ENCODE data around the gene USP15.

Gene USP15

GRCh38 chr12:62254967-62255366, 5.2 kb upstream of the USP15 start:
- no peak for DNase-seq (ENCODE audit: low spot score)
- Histone ChIP-seq H3K27ac (no peak overlapping the region), H3K4me3 (no peak overlapping the region)
- no peak for TF ChIP-seq CTCF (IDR thresholded peaks at IDR 0.05)

- H3K4me3 ChIP-seq: peak overlapping the region; percentile 37
- no peak for DNase-seq (ENCODE audit: low spot score)
- no peak for TF ChIP-seq CTCF (IDR thresholded peaks at IDR 0.05)
- peak overlapping the region; percentile 11 to 49 for H3K27ac ChIP-seq
These were observed 3.7 kb upstream of the USP15 start for GRCh38 chr12:62256408-62257096.

DNA sequence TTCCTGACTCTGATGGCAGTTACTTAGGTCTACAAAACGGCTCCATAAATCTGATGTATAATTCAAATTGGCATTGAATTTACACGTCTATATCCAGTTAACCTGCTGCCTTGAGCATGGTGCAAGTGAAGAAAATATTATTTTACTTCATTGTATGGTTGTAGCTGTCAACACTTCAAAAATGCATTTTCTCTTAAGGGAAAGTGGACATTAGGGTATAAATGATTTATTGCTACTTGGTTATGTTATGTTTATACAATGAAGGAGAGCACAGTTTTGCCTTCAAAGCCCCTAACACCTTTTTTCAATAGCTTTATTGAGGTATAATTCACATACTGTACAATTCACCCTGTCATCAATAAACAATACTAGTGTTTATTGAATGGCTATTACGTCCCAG, 2.0 kb upstream of the USP15 start:
- H3K27ac ChIP-seq: no peak overlapping the region
- no peak for TF ChIP-seq CTCF (IDR thresholded peaks at IDR 0.05)
- H3K4me3 ChIP-seq: no peak overlapping the region
- DNase-seq (ENCODE audit: low spot score): no peak

GRCh38 chr12:62258941-62259630, 1.1 kb upstream of the USP15 start:
- no peak for TF ChIP-seq CTCF (IDR thresholded peaks at IDR 0.05)
- DNase-seq (ENCODE audit: low spot score): no peak
- peak overlapping the region; percentile 95 for H3K4me3 ChIP-seq
- H3K27ac ChIP-seq: peak overlapping the region; percentile 93 to 98

GRCh38 chr12:62259631-62259992, 592 bp upstream of the USP15 start:
- no peak for DNase-seq (ENCODE audit: low spot score)
- Histone ChIP-seq H3K27ac (peak overlapping the region; percentile 93 to 98), H3K4me3 (peak overlapping the region; percentile 95)
- TF ChIP-seq CTCF (IDR thresholded peaks at IDR 0.05): no peak

DNA sequence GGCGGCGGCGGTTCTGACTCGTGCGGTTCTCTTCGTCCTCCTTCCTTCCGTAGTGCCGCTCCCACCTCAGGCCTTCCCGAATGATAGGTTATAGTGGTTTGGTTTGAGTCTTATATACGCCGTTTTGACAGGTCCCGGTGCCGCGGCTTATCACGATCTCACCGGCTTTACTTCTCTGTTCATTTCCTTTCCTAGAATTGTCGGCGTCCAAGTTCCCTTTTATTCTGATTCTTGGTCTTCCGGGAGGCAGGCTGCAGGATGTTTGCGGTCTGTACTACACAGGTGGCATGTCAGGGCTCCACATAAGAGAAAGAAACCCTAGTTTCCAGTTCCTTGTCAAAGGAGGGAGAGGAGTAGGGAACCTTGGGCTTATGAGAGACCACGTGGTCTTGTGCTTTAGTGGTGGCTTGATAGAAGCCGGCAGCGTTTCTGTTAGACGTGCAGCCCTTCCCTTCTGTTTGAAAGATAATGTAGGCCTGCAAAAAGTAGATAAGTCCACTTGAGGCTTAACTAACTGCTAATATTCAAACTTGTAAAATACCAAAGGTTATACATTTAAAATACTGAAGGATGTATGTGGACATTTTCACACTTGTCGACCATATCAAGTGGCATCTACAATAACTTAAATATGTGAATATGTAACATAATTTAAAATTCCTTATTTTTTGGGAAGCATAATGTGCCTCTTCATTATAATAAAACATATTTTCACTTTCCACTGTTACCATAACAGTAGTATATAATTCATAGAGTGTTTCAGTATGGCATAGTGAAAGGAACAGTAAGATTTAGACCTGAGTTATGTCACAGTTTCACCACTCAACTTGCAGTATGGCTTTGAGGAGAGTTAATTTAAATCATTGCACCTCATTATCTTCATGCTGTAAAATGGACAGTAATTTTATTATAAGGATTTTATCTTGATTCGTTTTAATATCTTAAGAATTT, 804 bp downstream of the USP15 start:
- DNase-seq (ENCODE audit: low spot score): no peak
- Histone ChIP-seq H3K27ac (peak overlapping the region; percentile 93 to 98), H3K4me3 (peak overlapping the region; percentile 95)
- TF ChIP-seq CTCF (IDR thresholded peaks at IDR 0.05): no peak
